ENCODE measurements around the gene PRDX6. TPM values are rescaled to one million over a fixed set of nuclear protein-coding genes. Genes with fewer than 3 reads are reported as not detected.

The PRDX6 gene
- total and polyA plus RNA-seq, 2 donors (not counting 3 experiments of a cell fraction or from before 2014, with no cell fraction given) = 145 to 288 TPM

DNA sequence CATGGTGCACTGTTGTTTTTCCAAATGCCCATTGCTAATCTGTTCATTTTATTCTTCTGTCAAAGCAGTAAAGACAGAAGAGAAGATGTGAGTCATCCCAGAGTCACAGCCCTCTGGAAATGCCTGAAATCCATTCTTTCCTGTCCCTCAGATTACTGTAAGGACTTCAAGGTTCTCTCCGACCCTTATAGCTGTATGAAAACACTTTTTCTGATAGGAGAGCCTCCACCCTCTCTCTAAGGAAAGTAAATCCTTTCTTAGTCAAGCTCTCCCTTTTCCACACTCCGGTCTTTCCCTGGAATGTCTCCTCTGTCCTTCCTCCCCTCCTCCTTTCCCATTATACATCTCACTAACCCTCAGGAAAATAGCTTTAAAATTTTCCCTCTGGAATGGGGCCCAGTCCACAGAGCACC lies 3.5 kb upstream of the PRDX6 start:
- CTCF ChIA-PET = interaction anchor here (0.7 to 1.6 kb wide), 9 partner anchors 12 to 352 kb away, joined by 3 to 15 read pairs (median 3); no protein-coding TSS in a partner anchor

More for the DNA sequence above, 3.5 kb upstream of the PRDX6 start:
- Histone ChIP-seq H3K4me2 (ENCODE audit: insufficient read depth, low read length) (peak overlapping the region; percentile 66), H4K20me1 (replicated peaks; ENCODE audit: control insufficient read depth, extremely low read depth, insufficient read depth, low read length) (no peaks in the 10 kb centered on the region), H3K9ac (replicated peaks; ENCODE audit: extremely low read depth, insufficient read depth, low read length) (peak overlapping the region; percentile 10), H3K4me1 (ENCODE audit: control insufficient read depth, extremely low read depth, insufficient read depth, low read length) (peaks cover 42% of the 10 kb centered on the region), H3K36me3 (ENCODE audit: control insufficient read depth in 2 of 2, extremely low read depth in 1 of 2, insufficient read depth in 2 of 2, low read length in 2 of 2) (no peaks in the 10 kb centered on the region), H2AFZ (ENCODE audit: low read depth, low read length) (peak overlapping the region; percentile 26), H3K9me3 (replicated peaks; ENCODE audit: control insufficient read depth, insufficient read depth, low read length) (no peaks in the 10 kb centered on the region), H3K79me2 (ENCODE audit: control insufficient read depth, insufficient read depth, low read length) (peaks cover 27% of the 10 kb centered on the region), H3K9me1 (replicated peaks; ENCODE audit: control insufficient read depth, extremely low read depth, insufficient read depth, low read length) (no peaks in the 10 kb centered on the region), H3K4me3 (replicated peaks in 1 of 3; ENCODE audit: insufficient read depth in 1 of 3, low read depth in 1 of 3, low read length in 3 of 3) (peak overlapping the region in 1 of 3 experiments; percentile 4), H3K27ac (ENCODE audit: insufficient read depth, low read depth, low read length) (peak overlapping the region; percentile 56), H3K27me3 (ENCODE audit: control insufficient read depth in 2 of 2, insufficient read depth in 2 of 2, low read length in 2 of 2) (no peaks in the 10 kb centered on the region)
- TF ChIP-seq FOS (IDR thresholded peaks at IDR 0.05; ENCODE audit: borderline replicate concordance, insufficient read depth, low read length) = peak; percentile 94
- no peak for TF ChIP-seq EZH2 (IDR thresholded peaks at IDR 0.05; ENCODE audit: borderline replicate concordance, low read depth, low read length, severe bottlenecking)
- TF ChIP-seq POLR2AphosphoS5 (IDR thresholded peaks at IDR 0.05; ENCODE audit: insufficient read depth, low read depth, low read length) = peak; percentile 43
- TF ChIP-seq POLR2A (IDR thresholded peaks at IDR 0.05; ENCODE audit: low read depth, low read length) = peak; percentile 25
- TF ChIP-seq, protein P1, sequence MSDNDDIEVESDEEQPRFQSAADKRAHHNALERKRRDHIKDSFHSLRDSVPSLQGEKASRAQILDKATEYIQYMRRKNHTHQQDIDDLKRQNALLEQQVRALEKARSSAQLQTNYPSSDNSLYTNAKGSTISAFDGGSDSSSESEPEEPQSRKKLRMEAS (IDR thresholded peaks at IDR 0.05; ENCODE audit: insufficient read depth, insufficient read length) = no peak
- TF ChIP-seq, protein P2, sequence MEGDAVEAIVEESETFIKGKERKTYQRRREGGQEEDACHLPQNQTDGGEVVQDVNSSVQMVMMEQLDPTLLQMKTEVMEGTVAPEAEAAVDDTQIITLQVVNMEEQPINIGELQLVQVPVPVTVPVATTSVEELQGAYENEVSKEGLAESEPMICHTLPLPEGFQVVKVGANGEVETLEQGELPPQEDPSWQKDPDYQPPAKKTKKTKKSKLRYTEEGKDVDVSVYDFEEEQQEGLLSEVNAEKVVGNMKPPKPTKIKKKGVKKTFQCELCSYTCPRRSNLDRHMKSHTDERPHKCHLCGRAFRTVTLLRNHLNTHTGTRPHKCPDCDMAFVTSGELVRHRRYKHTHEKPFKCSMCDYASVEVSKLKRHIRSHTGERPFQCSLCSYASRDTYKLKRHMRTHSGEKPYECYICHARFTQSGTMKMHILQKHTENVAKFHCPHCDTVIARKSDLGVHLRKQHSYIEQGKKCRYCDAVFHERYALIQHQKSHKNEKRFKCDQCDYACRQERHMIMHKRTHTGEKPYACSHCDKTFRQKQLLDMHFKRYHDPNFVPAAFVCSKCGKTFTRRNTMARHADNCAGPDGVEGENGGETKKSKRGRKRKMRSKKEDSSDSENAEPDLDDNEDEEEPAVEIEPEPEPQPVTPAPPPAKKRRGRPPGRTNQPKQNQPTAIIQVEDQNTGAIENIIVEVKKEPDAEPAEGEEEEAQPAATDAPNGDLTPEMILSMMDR (IDR thresholded peaks at IDR 0.05; ENCODE audit: extremely low read depth in 1 of 2, insufficient read depth in 1 of 2, low read depth in 1 of 2, low read length in 2 of 2) = no peak
- peak; percentile 47 for TF ChIP-seq GATA2 (IDR thresholded peaks at IDR 0.05; ENCODE audit: insufficient read depth, insufficient read length, low read depth, low read length)
- no peak for TF ChIP-seq MYC (IDR thresholded peaks at IDR 0.05; ENCODE audit: low read depth, low read length)
- peak; percentile 85 for TF ChIP-seq JUN (IDR thresholded peaks at IDR 0.05; ENCODE audit: borderline replicate concordance, insufficient read depth, insufficient read length, low read depth)
- BruUV-seq (replicated peaks) = no TSS peak
- POLR2A ChIA-PET = no interaction called here
- DNase-seq (ENCODE audit: low read depth, low spot score) (peak; percentile 83), FAIRE-seq (peak; percentile 93)
- intact Hi-C loops (cut with micrococcal nuclease) = loop anchor here (10.0 kb wide), 1 partner anchor 559 kb away; no protein-coding TSS in a partner anchor
- dilution Hi-C loops (cut with MboI; ENCODE audit: extremely low pct_ligation_motif_present, low sequenced_read_pairs) = no loop called here
